H9 (cell line): Measurements from ENCODE around the gene IDE. TPM values are rescaled to one million over a fixed set of nuclear protein-coding genes. Genes with fewer than 3 reads are reported as not detected.
A peak's percentile ranks its signal among the peaks of the same experiment; 100 is the strongest.

Source experiments
- DNase-seq: peaks from one replicate; pipeline ENCODE4 v3.0.0-alpha.2; 2017
- H2AFZ ChIP-seq: one replicate; pipeline ENCODE4 v1.6.1; 2013; ENCODE audit warnings: mild to moderate bottlenecking, low read length, control low read depth, moderate library complexity
- H2AK5ac ChIP-seq: 2 replicates; pipeline ENCODE4 v1.6.1; 2013; ENCODE audit warnings: low read length, control low read depth, mixed read lengths; ENCODE audit not compliant: insufficient read length
- H2BK120ac ChIP-seq: one replicate; pipeline ENCODE4 v1.6.1; 2013; ENCODE audit warnings: low read depth, mild to moderate bottlenecking, low read length, control low read depth, inconsistent platforms; ENCODE audit not compliant: poor library complexity, severe bottlenecking
- H2BK12ac ChIP-seq: 2 replicates; pipeline ENCODE4 v1.6.1; 2013; ENCODE audit warnings: low read length, control low read depth, mixed read lengths, low read depth; ENCODE audit not compliant: insufficient read length
- H2BK15ac ChIP-seq: 2 replicates; pipeline ENCODE4 v1.6.1; 2013; ENCODE audit warnings: low read depth, low read length, control low read depth
- H2BK20ac ChIP-seq: one replicate; pipeline ENCODE4 v1.6.1; 2013; ENCODE audit warnings: low read depth, mild to moderate bottlenecking, low read length, control low read depth, inconsistent platforms; ENCODE audit not compliant: poor library complexity, severe bottlenecking
- H2BK5ac ChIP-seq: 2 replicates; pipeline ENCODE4 v1.6.1; 2013; ENCODE audit warnings: low read length, control low read depth, mixed read lengths; ENCODE audit not compliant: insufficient read length
- H3K14ac ChIP-seq: 2 replicates; pipeline ENCODE4 v1.6.1; 2013; ENCODE audit warnings: low read length, control low read depth; ENCODE audit not compliant: insufficient read depth
- H3K18ac ChIP-seq: 2 replicates; pipeline ENCODE4 v1.6.1; 2013; ENCODE audit warnings: low read depth, mild to moderate bottlenecking, mixed read lengths, low read length, control low read depth; ENCODE audit not compliant: insufficient read length
- H3K23ac ChIP-seq: 2 replicates; pipeline ENCODE4 v1.6.1; 2013; ENCODE audit warnings: low read length, control low read depth, mixed read lengths, low read depth; ENCODE audit not compliant: insufficient read length
- H3K23me2 ChIP-seq: 2 replicates; pipeline ENCODE4 v1.6.1; 2013; ENCODE audit warnings: low read depth, mild to moderate bottlenecking, mixed read lengths, low read length, control low read depth; ENCODE audit not compliant: insufficient read length, poor library complexity, severe bottlenecking
- H3K27ac ChIP-seq: 2 replicates; pipeline ENCODE4 v1.5.1; 2013; ENCODE audit warnings: low read length, control low read depth, mixed read lengths, low read depth; ENCODE audit not compliant: insufficient read length
- H3K27me3 ChIP-seq: 2 replicates; pipeline ENCODE4 v1.6.1; 2013; ENCODE audit warnings: low read length, control low read depth, inconsistent platforms; ENCODE audit not compliant: insufficient read depth
- H3K4ac ChIP-seq: 2 replicates; pipeline ENCODE4 v1.6.1; 2013; ENCODE audit warnings: low read depth, mild to moderate bottlenecking, control low read depth, inconsistent platforms, low read length, moderate library complexity
- H3K4me1 ChIP-seq: 2 replicates; pipeline ENCODE4 v1.6.1; 2013; ENCODE audit warnings: low read length, control low read depth, inconsistent platforms; ENCODE audit not compliant: insufficient read depth
- H3K4me2 ChIP-seq: 2 replicates; pipeline ENCODE4 v1.6.1; 2013; ENCODE audit warnings: low read length, control low read depth, mixed read lengths; ENCODE audit not compliant: insufficient read length, insufficient read depth
- H3K56ac ChIP-seq: 2 replicates; pipeline ENCODE4 v1.6.1; 2013; ENCODE audit warnings: low read depth, mild to moderate bottlenecking, mixed read lengths, low read length, control low read depth; ENCODE audit not compliant: insufficient read length
- H3K79me1 ChIP-seq: 2 replicates; pipeline ENCODE4 v1.6.1; 2013; ENCODE audit warnings: low read depth, mild to moderate bottlenecking, moderate library complexity, low read length, control low read depth, inconsistent platforms; ENCODE audit not compliant: insufficient read depth, poor library complexity, severe bottlenecking
- H3K79me2 ChIP-seq: 2 replicates; pipeline ENCODE4 v1.6.1; 2013; ENCODE audit warnings: low read length, control low read depth, inconsistent platforms; ENCODE audit not compliant: insufficient read depth
- H3K9ac ChIP-seq: 2 replicates; pipeline ENCODE4 v1.6.1; 2013; ENCODE audit warnings: low read length, control low read depth, mixed read lengths; ENCODE audit not compliant: insufficient read length; ENCODE audit errors: extremely low read depth
- H3K9me3 ChIP-seq: one replicate; pipeline ENCODE4 v1.6.1; 2013; ENCODE audit warnings: low read depth, low read length, inconsistent platforms; ENCODE audit not compliant: control insufficient read depth
- H3T11ph ChIP-seq: one replicate; pipeline ENCODE4 v1.6.1; 2013; ENCODE audit warnings: mild to moderate bottlenecking, low read length, control low read depth, inconsistent platforms
- H4K20me1 ChIP-seq: one replicate; pipeline ENCODE4 v1.6.1; 2013; ENCODE audit not compliant: control insufficient read depth, insufficient read length, insufficient read depth
- H4K5ac ChIP-seq: 2 replicates; pipeline ENCODE4 v1.6.1; 2013; ENCODE audit warnings: low read depth, mild to moderate bottlenecking, mixed read lengths, low read length, control low read depth; ENCODE audit not compliant: insufficient read length
- H4K8ac ChIP-seq: replicated peaks from 2 replicates; pipeline ENCODE4 v1.6.1; 2013; ENCODE audit warnings: low read length, control low read depth, mixed read lengths, low read depth; ENCODE audit not compliant: insufficient read length
- H4K91ac ChIP-seq: 2 replicates; pipeline ENCODE4 v1.6.1; 2013; ENCODE audit warnings: low read depth, mild to moderate bottlenecking, moderate library complexity, mixed read lengths, low read length, control low read depth; ENCODE audit not compliant: insufficient read length
- H3K27ac Mint-ChIP-seq, 3 experiments: 2 replicates in 2 of 3; 3 replicates in 1 of 3; pipeline ENCODE4 v1.8.0; 2020 to 2021; ENCODE audit warnings: mixed read lengths in 3 of 3, mild to moderate bottlenecking in 1 of 3, moderate library complexity in 1 of 3
- H3K27me3 Mint-ChIP-seq: 2 replicates; pipeline ENCODE4 v1.8.0; 2021; ENCODE audit warnings: low read depth, mild to moderate bottlenecking, moderate library complexity, mixed read lengths
- H3K36me3 Mint-ChIP-seq, 3 experiments: 2 replicates in 2 of 3; 3 replicates in 1 of 3; pipeline ENCODE4 v1.8.0; 2020 to 2021; ENCODE audit warnings: low read depth in 3 of 3, mixed read lengths in 3 of 3; ENCODE audit not compliant: insufficient read depth in 1 of 3
- H3K4me1 Mint-ChIP-seq, 2 experiments: 2 replicates each; pipeline ENCODE4 v1.8.0; 2020; ENCODE audit warnings: mixed read lengths in 2 of 2
- H3K4me3 Mint-ChIP-seq, 2 experiments: 2 replicates in 1 of 2; 3 replicates in 1 of 2; pipeline ENCODE4 v1.8.0; 2020 to 2021; ENCODE audit warnings: mild to moderate bottlenecking in 2 of 2, mixed read lengths in 2 of 2, moderate library complexity in 1 of 2
- H3K9me3 Mint-ChIP-seq, 2 experiments: 2 replicates in 1 of 2; 3 replicates in 1 of 2; pipeline ENCODE4 v1.8.0; 2020; ENCODE audit warnings: mild to moderate bottlenecking in 2 of 2, mixed read lengths in 2 of 2, moderate library complexity in 1 of 2
- total RNA-seq: library from RNA; stranded (reverse); gene quantifications from 2 replicates; pipeline ENCODE4 v1.2.1, GENCODE V29; 2021
- TF ChIP-seq, protein P1 (sequence below): fragments of 200-600 bp; sonication (generic); conservative IDR thresholded peaks from 3 replicates; pipeline ENCODE4 v1.8.0; 2021; ENCODE audit warnings: antibody characterized with exemption, mild to moderate bottlenecking

The IDE gene
- total RNA-seq, 1 experiment from 2014 or later, result 48.9 TPM

GRCh38 chr10:92541583-92541982 is 32.3 kb downstream of the IDE start:
- Histone ChIP-seq H2BK120ac (no peak overlapping the region), H4K20me1 (no peaks in the 10 kb centered on the region), H3K79me1 (peaks cover 5% of the 10 kb centered on the region), H2AK5ac (no peak overlapping the region), H3K79me2 (peaks cover 2% of the 10 kb centered on the region; the same call in 1 of the 2 replicates), H3K9me3 (no peaks in the 10 kb centered on the region), H2BK20ac (no peak overlapping the region), H2AFZ (no peak overlapping the region), H3K18ac (no peak overlapping the region), H2BK5ac (no peak overlapping the region), H3K23ac (no peak overlapping the region), H3K4me2 (no peak overlapping the region), H3K27me3 (no peaks in the 10 kb centered on the region), H4K5ac (no peak overlapping the region), H3K14ac (no peak overlapping the region), H4K91ac (no peak overlapping the region), H3K27ac (no peak overlapping the region), H3T11ph (no peak overlapping the region), H3K56ac (no peak overlapping the region), H4K8ac (no peak overlapping the region), H3K4ac (no peak overlapping the region), H3K9ac (no peak overlapping the region), H3K23me2 (no peaks in the 10 kb centered on the region), H3K4me1 (no peaks in the 10 kb centered on the region; the same call in 1 of the 2 replicates), H2BK12ac (no peak overlapping the region), H2BK15ac (no peak overlapping the region)
- H3K4me3 Mint-ChIP-seq, result no peak overlapping the region
- TF ChIP-seq, protein P1, sequence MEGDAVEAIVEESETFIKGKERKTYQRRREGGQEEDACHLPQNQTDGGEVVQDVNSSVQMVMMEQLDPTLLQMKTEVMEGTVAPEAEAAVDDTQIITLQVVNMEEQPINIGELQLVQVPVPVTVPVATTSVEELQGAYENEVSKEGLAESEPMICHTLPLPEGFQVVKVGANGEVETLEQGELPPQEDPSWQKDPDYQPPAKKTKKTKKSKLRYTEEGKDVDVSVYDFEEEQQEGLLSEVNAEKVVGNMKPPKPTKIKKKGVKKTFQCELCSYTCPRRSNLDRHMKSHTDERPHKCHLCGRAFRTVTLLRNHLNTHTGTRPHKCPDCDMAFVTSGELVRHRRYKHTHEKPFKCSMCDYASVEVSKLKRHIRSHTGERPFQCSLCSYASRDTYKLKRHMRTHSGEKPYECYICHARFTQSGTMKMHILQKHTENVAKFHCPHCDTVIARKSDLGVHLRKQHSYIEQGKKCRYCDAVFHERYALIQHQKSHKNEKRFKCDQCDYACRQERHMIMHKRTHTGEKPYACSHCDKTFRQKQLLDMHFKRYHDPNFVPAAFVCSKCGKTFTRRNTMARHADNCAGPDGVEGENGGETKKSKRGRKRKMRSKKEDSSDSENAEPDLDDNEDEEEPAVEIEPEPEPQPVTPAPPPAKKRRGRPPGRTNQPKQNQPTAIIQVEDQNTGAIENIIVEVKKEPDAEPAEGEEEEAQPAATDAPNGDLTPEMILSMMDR, result no peak
- H3K9me3 Mint-ChIP-seq, result no peaks in the 10 kb centered on the region; a peak in 1 of 5 replicates
- peak overlapping the region; percentile 1 to 12 (median 6); a peak in 2 of 7 replicates for H3K27ac Mint-ChIP-seq
- no peak for DNase-seq
- H3K36me3 Mint-ChIP-seq, result peaks cover 0 to 4% (median 0%) of the 10 kb centered on the region in 3 experiments; a peak in 3 of 7 replicates
- H3K4me1 Mint-ChIP-seq, result peaks cover 23 to 40% of the 10 kb centered on the region in 2 experiments
- no peaks in the 10 kb centered on the region for H3K27me3 Mint-ChIP-seq
